SK-N-SH (cell line): Measurements from ENCODE around the gene POLN. TPM values are rescaled to one million over a fixed set of nuclear protein-coding genes. Genes with fewer than 3 reads are reported as not detected.
A peak's percentile ranks its signal among the peaks of the same experiment; 100 is the strongest.

Experiments
- CTCF ChIA-PET: fragments of 300-600, 350-600 bp; formaldehyde crosslinking; extraction: SDS; loops from one replicate; lab custom pipeline; 2021; lab: Yijun Ruan, JAX
- POLR2A ChIA-PET: fragments of 350-600 bp; sonication (Branson Sonifier 250); formaldehyde crosslinking; extraction: SDS; loops from one replicate; lab custom pipeline; 2020; ENCODE audit warnings: antibody characterized with exemption, inconsistent platforms; lab: Yijun Ruan, JAX
- DNase-seq: peaks from one replicate; pipeline ENCODE4 v3.0.0; 2012
- H2AFZ ChIP-seq: fragments of 200-600 bp; sonication (generic); 2 replicates; pipeline ENCODE4 v1.8.1; 2016; ENCODE audit warnings: antibody characterized with exemption, mild to moderate bottlenecking, low read depth
- H3F3A ChIP-seq: fragments of 200-600 bp; sonication (generic); replicated peaks from 2 replicates; pipeline ENCODE3; 2016; ENCODE audit warnings: antibody characterized with exemption, mild to moderate bottlenecking; ENCODE audit not compliant: insufficient read depth
- H3K27ac ChIP-seq, 2 experiments: fragments of 200-500 bp in 1 of 2; fragments of 200-600 bp in 1 of 2; sonication (Bioruptor generic) in 1 of 2; sonication (generic), shearing (Covaris generic) in 1 of 2; 2 replicates each; pipeline versions ENCODE4 v1.5.1 to v1.6.1; 2014 to 2016; ENCODE audit warnings: low read depth in 2 of 2, inconsistent platforms in 1 of 2, low read length in 1 of 2, mild to moderate bottlenecking in 1 of 2, mixed read lengths in 1 of 2
- H3K27me3 ChIP-seq: fragments of 200-600 bp; sonication (generic), shearing (Covaris generic); 2 replicates; pipeline ENCODE4 v1.6.1; 2016; ENCODE audit warnings: mixed run types; ENCODE audit not compliant: insufficient read depth
- H3K36me3 ChIP-seq, 2 experiments: fragments of 200-500 bp in 1 of 2; fragments of 200-600 bp in 1 of 2; sonication (Bioruptor generic) in 1 of 2; sonication (generic) in 1 of 2; replicated peaks in 1 of 2; 2 replicates each; pipeline versions ENCODE3 to v1.5.1; 2014 to 2016; ENCODE audit warnings: low read length in 1 of 2, mild to moderate bottlenecking in 1 of 2; ENCODE audit not compliant: insufficient read depth in 2 of 2, control insufficient read depth in 1 of 2
- H3K4me1 ChIP-seq, 2 experiments: fragments of 200-500 bp in 1 of 2; fragments of 200-600 bp in 1 of 2; sonication (Bioruptor generic) in 1 of 2; sonication (generic), shearing (Covaris generic) in 1 of 2; 2 replicates each; pipeline versions ENCODE4 v1.5.1 to v1.6.1; 2014 to 2016; ENCODE audit warnings: low read depth in 1 of 2, low read length in 1 of 2, mixed run types in 1 of 2; ENCODE audit not compliant: insufficient read depth in 2 of 2, control insufficient read depth in 1 of 2
- H3K4me2 ChIP-seq: fragments of 200-600 bp; sonication (generic), shearing (Covaris generic); 2 replicates; pipeline ENCODE4 v1.6.1; 2017; ENCODE audit warnings: mixed run types
- H3K4me3 ChIP-seq, 2 experiments: fragments of 200-500 bp in 1 of 2; fragments of 200-600 bp in 1 of 2; sonication (Bioruptor generic) in 1 of 2; sonication (generic), shearing (Covaris generic) in 1 of 2; 2 replicates each; pipeline versions ENCODE4 v1.5.1 to v1.8.1; 2014 to 2016; ENCODE audit warnings: low read depth in 2 of 2, inconsistent platforms in 1 of 2, low read length in 1 of 2, mild to moderate bottlenecking in 1 of 2, mixed read lengths in 1 of 2, moderate library complexity in 1 of 2
- H3K79me2 ChIP-seq: fragments of 200-600 bp; sonication (generic); 2 replicates; pipeline ENCODE4 v1.8.1; 2017; ENCODE audit warnings: mild to moderate bottlenecking; ENCODE audit not compliant: insufficient read depth
- H3K9ac ChIP-seq: fragments of 200-600 bp; sonication (generic); 2 replicates; pipeline ENCODE4 v1.6.1; 2017; ENCODE audit warnings: mixed run types
- H3K9me2 ChIP-seq: fragments of 200-600 bp; sonication (generic); 2 replicates; pipeline ENCODE4 v1.6.1; 2017; ENCODE audit warnings: mixed run types
- H3K9me3 ChIP-seq: fragments of 200-600 bp; sonication (generic); 2 replicates; pipeline ENCODE4 v1.6.1; 2017; ENCODE audit warnings: mixed run types, mild to moderate bottlenecking, moderate library complexity
- H4K20me1 ChIP-seq: fragments of 200-600 bp; sonication (generic); 2 replicates; pipeline ENCODE4 v1.6.1; 2017; ENCODE audit warnings: mild to moderate bottlenecking, mixed run types; ENCODE audit not compliant: insufficient read depth
- ELF1 ChIP-seq: IDR thresholded peaks from 2 replicates; pipeline ENCODE4 v1.4.0; 2012
- EZH2phosphoT487 ChIP-seq: fragments of 200-600 bp; sonication (generic); IDR thresholded peaks from 2 replicates; pipeline ENCODE4 v1.6.1; 2017; ENCODE audit warnings: low read depth, mixed run types, mild to moderate bottlenecking, antibody characterized with exemption, moderate library complexity, borderline replicate concordance
- FOXM1 ChIP-seq: IDR thresholded peaks from 2 replicates; pipeline ENCODE4 v1.4.0; 2012; ENCODE audit warnings: low read depth, mild to moderate bottlenecking
- GATA2 ChIP-seq: sonication (generic); formaldehyde crosslinking; IDR thresholded peaks from 2 replicates; pipeline ENCODE4 v1.5.0; 2020; ENCODE audit warnings: mild to moderate bottlenecking, missing genetic modification reagents
- JUND ChIP-seq: IDR thresholded peaks from 2 replicates; pipeline ENCODE4 v1.4.0; 2012
- MAX ChIP-seq: IDR thresholded peaks from 2 replicates; pipeline ENCODE4 v1.4.0; 2012; ENCODE audit warnings: low read depth
- MEF2A ChIP-seq: IDR thresholded peaks from 2 replicates; pipeline ENCODE4 v1.4.0; 2012; ENCODE audit warnings: low read depth, borderline replicate concordance
- NFIC ChIP-seq: IDR thresholded peaks from 2 replicates; pipeline ENCODE4 v1.4.0; 2012; ENCODE audit warnings: borderline replicate concordance
- NRF1 ChIP-seq: IDR thresholded peaks from 2 replicates; pipeline ENCODE4 v1.6.1; 2012; ENCODE audit warnings: low read depth, mild to moderate bottlenecking, low read length
- RCOR1 ChIP-seq: fragments of 150-350 bp; IDR thresholded peaks from 2 replicates; pipeline ENCODE4 v1.6.1; 2017; ENCODE audit warnings: antibody characterized with exemption, low read length
- REST ChIP-seq: IDR thresholded peaks from 2 replicates; pipeline ENCODE4 v1.6.1; 2012; ENCODE audit warnings: mild to moderate bottlenecking, low read depth, low read length, moderate library complexity
- RFX5 ChIP-seq: IDR thresholded peaks from 2 replicates; pipeline ENCODE4 v1.6.1; 2012; ENCODE audit warnings: mild to moderate bottlenecking, improper control_type of control experiment, low read length
- RXRA ChIP-seq: IDR thresholded peaks from 2 replicates; pipeline ENCODE4 v1.4.0; 2012; ENCODE audit warnings: low read depth, mild to moderate bottlenecking, borderline replicate concordance
- SIN3A ChIP-seq: IDR thresholded peaks from 2 replicates; pipeline ENCODE4 v1.6.1; 2012; ENCODE audit warnings: low read depth, mild to moderate bottlenecking, low read length, moderate library complexity, borderline replicate concordance
- SMC3 ChIP-seq: IDR thresholded peaks from 2 replicates; pipeline ENCODE4 v1.6.1; 2012; ENCODE audit warnings: low read depth, low read length, improper control_type of control experiment
- TEAD4 ChIP-seq: IDR thresholded peaks from 2 replicates; pipeline ENCODE4 v1.4.0; 2012; ENCODE audit warnings: mild to moderate bottlenecking, borderline replicate concordance; ENCODE audit not compliant: insufficient read depth
- USF1 ChIP-seq: IDR thresholded peaks from 2 replicates; pipeline ENCODE4 v1.4.0; 2012; ENCODE audit warnings: low read depth, borderline replicate concordance
- WGBS: methylation state at CpG from one replicate; pipeline ENCODE4 v1.1.6; 2017; ENCODE audit warnings: low lambda C conversion rate; 5-methylcytosine and 5-hydroxymethylcytosine counted together
- polyA plus RNA-seq, 3 experiments: library from polyadenylated mRNA; depleted of rRNA; stranded (reverse); fragments of >200 nt; gene quantifications; 2 replicates each; pipeline ENCODE4 v1.2.3, GENCODE V29; 2012
- TF ChIP-seq, protein P1 (sequence below): fragments of 200-600 bp; sonication (generic); IDR thresholded peaks from 2 replicates; pipeline ENCODE4 v1.6.1; 2017; ENCODE audit warnings: antibody characterized with exemption, mild to moderate bottlenecking, moderate library complexity

The POLN gene
- polyA plus RNA-seq, 1 of the 3 experiments (the other 2 are of a cell fraction) = 0.67 TPM

DNA sequence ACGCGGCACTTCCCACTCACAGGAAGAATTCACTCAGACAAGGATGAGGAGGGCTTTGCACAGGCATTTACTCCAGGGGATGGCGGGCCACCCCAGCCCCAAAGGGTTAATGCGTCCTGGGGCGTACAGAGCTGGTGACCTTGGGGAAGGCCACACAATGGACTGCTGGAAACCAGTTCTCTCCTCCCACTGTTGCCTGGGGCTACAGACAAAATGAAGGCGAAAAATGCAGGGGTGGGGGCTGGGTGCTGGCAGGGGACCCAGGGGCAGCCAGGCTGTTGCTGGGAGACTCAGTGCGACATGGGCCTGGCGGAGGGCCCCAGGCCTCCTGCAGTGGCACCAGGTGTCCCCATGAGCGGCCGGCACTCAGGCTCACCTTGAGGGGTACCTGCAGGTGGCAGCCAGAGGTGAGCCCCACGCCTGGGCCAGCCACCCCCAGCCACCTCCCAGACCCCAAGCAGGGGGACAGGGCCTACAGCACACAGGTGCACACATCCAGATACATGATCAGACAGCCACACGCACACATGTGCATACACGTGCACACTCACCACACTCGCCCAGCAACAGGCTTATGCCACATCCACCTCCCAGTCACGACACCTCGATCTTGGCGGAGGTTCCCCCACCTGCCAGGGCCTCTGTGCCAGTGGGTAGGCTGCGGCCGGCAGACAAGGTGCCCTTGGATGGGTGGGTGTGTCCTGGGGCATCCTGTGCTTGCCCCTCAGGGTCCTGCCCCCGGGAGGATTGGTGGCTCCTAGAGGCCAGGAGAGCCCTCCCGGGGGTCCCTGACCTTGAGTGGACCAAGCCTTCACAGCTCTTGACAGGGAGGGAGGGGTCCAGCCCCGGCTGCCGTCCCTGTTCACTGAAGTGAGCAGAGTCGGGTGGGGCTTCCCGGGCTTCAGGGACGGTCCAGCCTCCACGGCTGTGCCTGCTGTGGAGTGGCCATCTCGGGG, 169.7 kb downstream of the POLN start:
- H2AFZ ChIP-seq = no peak overlapping the region
- no peak for TF ChIP-seq FOXM1
- TF ChIP-seq RCOR1 = no peak
- no peak for TF ChIP-seq EZH2phosphoT487
- TF ChIP-seq GATA2 (CRISPR knock-in tag) = no peak
- TF ChIP-seq NFIC = no peak
- H3K9me2 ChIP-seq = no peaks in the 10 kb centered on the region
- H3K79me2 ChIP-seq = no peaks in the 10 kb centered on the region
- CTCF ChIA-PET = no interaction called here
- H3K4me3 ChIP-seq = no peak overlapping the region
- H3F3A ChIP-seq = no peaks in the 10 kb centered on the region
- H3K36me3 ChIP-seq = no peaks in the 10 kb centered on the region
- no peak overlapping the region for H3K27ac ChIP-seq
- H3K9me3 ChIP-seq = no peaks in the 10 kb centered on the region
- DNase-seq = peak; percentile 63
- WGBS = 72% methylated on average over 11 of the region's 28 CpGs
- H3K9ac ChIP-seq = no peak overlapping the region
- no peaks in the 10 kb centered on the region for H3K27me3 ChIP-seq
- H4K20me1 ChIP-seq = no peaks in the 10 kb centered on the region
- H3K4me1 ChIP-seq = no peaks in the 10 kb centered on the region; a peak in 1 of 4 replicates
- H3K4me2 ChIP-seq = no peak overlapping the region
- POLR2A ChIA-PET = interaction anchor here (1.5 to 1.7 kb wide), 2 partner anchors 9 to 11 kb away, joined by 3 to 4 read pairs; no protein-coding TSS in a partner anchor

- Histone ChIP-seq H3K9ac (no peak overlapping the region), H3K27ac (no peak overlapping the region), H3K4me3 (no peak overlapping the region), H3K4me1 (no peaks in the 10 kb centered on the region; a peak in 1 of 4 replicates), H3K9me3 (no peaks in the 10 kb centered on the region), H3K79me2 (no peaks in the 10 kb centered on the region), H2AFZ (no peak overlapping the region), H3K27me3 (no peaks in the 10 kb centered on the region), H3F3A (no peaks in the 10 kb centered on the region), H3K9me2 (no peaks in the 10 kb centered on the region), H3K4me2 (no peak overlapping the region), H4K20me1 (no peaks in the 10 kb centered on the region), H3K36me3 (no peaks in the 10 kb centered on the region)
- DNase-seq = no peak
- POLR2A ChIA-PET = no interaction called here
- CTCF ChIA-PET = no interaction called here
- TF ChIP-seq NRF1 (no peak), SIN3A (no peak), TEAD4 (no peak), JUND (no peak), RFX5 (no peak), MEF2A (no peak), USF1 (no peak), RXRA (no peak), ELF1 (no peak), GATA2 (CRISPR knock-in tag) (no peak), MAX (no peak), REST (no peak), SMC3 (no peak)
- TF ChIP-seq, protein P1, sequence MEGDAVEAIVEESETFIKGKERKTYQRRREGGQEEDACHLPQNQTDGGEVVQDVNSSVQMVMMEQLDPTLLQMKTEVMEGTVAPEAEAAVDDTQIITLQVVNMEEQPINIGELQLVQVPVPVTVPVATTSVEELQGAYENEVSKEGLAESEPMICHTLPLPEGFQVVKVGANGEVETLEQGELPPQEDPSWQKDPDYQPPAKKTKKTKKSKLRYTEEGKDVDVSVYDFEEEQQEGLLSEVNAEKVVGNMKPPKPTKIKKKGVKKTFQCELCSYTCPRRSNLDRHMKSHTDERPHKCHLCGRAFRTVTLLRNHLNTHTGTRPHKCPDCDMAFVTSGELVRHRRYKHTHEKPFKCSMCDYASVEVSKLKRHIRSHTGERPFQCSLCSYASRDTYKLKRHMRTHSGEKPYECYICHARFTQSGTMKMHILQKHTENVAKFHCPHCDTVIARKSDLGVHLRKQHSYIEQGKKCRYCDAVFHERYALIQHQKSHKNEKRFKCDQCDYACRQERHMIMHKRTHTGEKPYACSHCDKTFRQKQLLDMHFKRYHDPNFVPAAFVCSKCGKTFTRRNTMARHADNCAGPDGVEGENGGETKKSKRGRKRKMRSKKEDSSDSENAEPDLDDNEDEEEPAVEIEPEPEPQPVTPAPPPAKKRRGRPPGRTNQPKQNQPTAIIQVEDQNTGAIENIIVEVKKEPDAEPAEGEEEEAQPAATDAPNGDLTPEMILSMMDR = no peak
- WGBS = 56% methylated on average over 4 of the region's 16 CpGs
Measured at GRCh38 chr4:2071252-2071911, 170.5 kb downstream of the POLN start.
